Endothelial cell of umbilical vein (primary cell): ENCODE measurements around the gene SKP1. TPM values are rescaled to one million over a fixed set of nuclear protein-coding genes. Genes with fewer than 3 reads are reported as not detected.

ENCODE experiments used
- BruUV-seq: library from RNA; stranded (reverse); fragments of 400-500 nt; replicated peaks from 2 replicates; lab custom pipeline; 2021; lab: Mats Ljungman, UMichigan
- CTCF ChIA-PET: fragments of 300-600, 350-600 bp; sonication (Branson Sonifier 250); formaldehyde crosslinking; loops from one replicate; lab custom pipeline; 2021; ENCODE audit warnings: antibody characterized with exemption, inconsistent platforms; lab: Charles Lee
- POLR2A ChIA-PET: fragments of 300-600, 350-600 bp; sonication (Branson Sonifier 250); formaldehyde crosslinking; loops from one replicate; lab custom pipeline; 2021; ENCODE audit warnings: antibody characterized with exemption, inconsistent platforms; lab: Charles Lee
- DNase-seq: peaks from one replicate; pipeline ENCODE4 v3.0.0-alpha.2; 2011; ENCODE audit warnings: low read depth, low spot score
- FAIRE-seq: peaks from 2 replicates; lab custom pipeline; 2011; peaks lifted over from hg19 to GRCh38; lab: Jason Lieb, UNC
- H2AFZ ChIP-seq: 2 replicates; pipeline ENCODE4 v1.6.0; 2012; ENCODE audit warnings: low read depth, low read length, control low read depth, inconsistent platforms
- H3K27ac ChIP-seq: 2 replicates; pipeline ENCODE4 v1.5.1; 2011; ENCODE audit warnings: low read depth, mild to moderate bottlenecking, control low read depth, low read length, moderate library complexity; ENCODE audit not compliant: insufficient read depth
- H3K27me3 ChIP-seq, 2 experiments: 2 replicates each; pipeline versions ENCODE4 v1.6.0 to v1.6.1; 2011; ENCODE audit warnings: low read length in 2 of 2, mixed read lengths in 1 of 2; ENCODE audit not compliant: control insufficient read depth in 2 of 2, insufficient read depth in 2 of 2
- H3K36me3 ChIP-seq, 2 experiments: 2 replicates in 1 of 2; 3 replicates in 1 of 2; pipeline ENCODE4 v1.5.1; 2011; ENCODE audit warnings: low read length in 2 of 2, mild to moderate bottlenecking in 1 of 2, moderate library complexity in 1 of 2; ENCODE audit not compliant: control insufficient read depth in 2 of 2, insufficient read depth in 2 of 2; ENCODE audit errors: extremely low read depth in 1 of 2
- H3K4me1 ChIP-seq: 3 replicates; pipeline ENCODE4 v1.5.1; 2011; ENCODE audit warnings: mild to moderate bottlenecking, low read length; ENCODE audit not compliant: control insufficient read depth, insufficient read depth; ENCODE audit errors: extremely low read depth
- H3K4me2 ChIP-seq: 2 replicates; pipeline ENCODE4 v1.6.1; 2011; ENCODE audit warnings: low read length, control low read depth, mixed read lengths; ENCODE audit not compliant: insufficient read depth
- H3K4me3 ChIP-seq, 3 experiments: fragments of 200-600 bp in 1 of 3; sonication (generic), shearing (Covaris generic) in 1 of 3; replicated peaks in 1 of 3; 2 replicates each; pipeline ENCODE4 v1.5.1; 2011 to 2016; ENCODE audit warnings: control low read depth in 3 of 3, low read length in 3 of 3, mild to moderate bottlenecking in 2 of 3, inconsistent platforms in 1 of 3, low read depth in 1 of 3, moderate library complexity in 1 of 3; ENCODE audit not compliant: insufficient read depth in 1 of 3
- H3K79me2 ChIP-seq: 2 replicates; pipeline ENCODE4 v1.6.0; 2012; ENCODE audit warnings: low read length, inconsistent platforms; ENCODE audit not compliant: control insufficient read depth, insufficient read depth
- H3K9ac ChIP-seq: replicated peaks from 2 replicates; pipeline ENCODE3; 2011; ENCODE audit warnings: low read length, control low read depth; ENCODE audit not compliant: insufficient read depth; ENCODE audit errors: extremely low read depth
- H3K9me1 ChIP-seq: replicated peaks from 3 replicates; pipeline ENCODE4 v1.6.0; 2011; ENCODE audit warnings: mild to moderate bottlenecking, low read length; ENCODE audit not compliant: control insufficient read depth, insufficient read depth; ENCODE audit errors: extremely low read depth
- H3K9me3 ChIP-seq: replicated peaks from 2 replicates; pipeline ENCODE4 v1.5.1; 2012; ENCODE audit warnings: low read length, inconsistent platforms; ENCODE audit not compliant: control insufficient read depth, insufficient read depth
- H4K20me1 ChIP-seq: replicated peaks from 2 replicates; pipeline ENCODE3; 2011; ENCODE audit warnings: mild to moderate bottlenecking, low read length; ENCODE audit not compliant: control insufficient read depth, insufficient read depth; ENCODE audit errors: extremely low read depth
- CTCF ChIP-seq, 2 donors: IDR thresholded peaks; 1 replicate in 1 of 2; 2 replicates in 1 of 2; pipeline ENCODE4 v1.5.1; 2011; ENCODE audit warnings: low read length in 2 of 2, mild to moderate bottlenecking in 2 of 2, moderate library complexity in 2 of 2, control low read depth in 1 of 2, inconsistent platforms in 1 of 2, low read depth in 1 of 2; ENCODE audit not compliant: insufficient read depth in 1 of 2; ENCODE audit errors: extremely low read depth in 1 of 2
- EZH2 ChIP-seq: IDR thresholded peaks from 2 replicates; pipeline ENCODE4 v1.6.1; 2012; ENCODE audit warnings: borderline replicate concordance, low read depth, mild to moderate bottlenecking, moderate library complexity, low read length, inconsistent platforms; ENCODE audit not compliant: severe bottlenecking
- FOS ChIP-seq: IDR thresholded peaks from 2 replicates; pipeline ENCODE4 v1.6.1; 2011; ENCODE audit warnings: mild to moderate bottlenecking, low read length, moderate library complexity, borderline replicate concordance; ENCODE audit not compliant: insufficient read depth
- GATA2 ChIP-seq: IDR thresholded peaks from 2 replicates; pipeline ENCODE4 v1.7.0; 2011; ENCODE audit warnings: low read depth, mild to moderate bottlenecking, moderate library complexity, mixed read lengths, low read length; ENCODE audit not compliant: insufficient read length, insufficient read depth
- JUN ChIP-seq: IDR thresholded peaks from 2 replicates; pipeline ENCODE4 v1.6.1; 2011; ENCODE audit warnings: borderline replicate concordance, low read depth; ENCODE audit not compliant: insufficient read length, insufficient read depth
- MAX ChIP-seq: IDR thresholded peaks from 2 replicates; pipeline ENCODE4 v1.6.1; 2011; ENCODE audit not compliant: insufficient read depth, insufficient read length
- MYC ChIP-seq: IDR thresholded peaks from one replicate; pipeline ENCODE4 v1.6.1; 2011; ENCODE audit warnings: mild to moderate bottlenecking, low read depth, low read length
- POLR2A ChIP-seq: IDR thresholded peaks from 2 replicates; pipeline ENCODE4 v1.6.1; 2012; ENCODE audit warnings: low read depth, mild to moderate bottlenecking, control low read depth, low read length
- POLR2AphosphoS5 ChIP-seq: IDR thresholded peaks from 2 replicates; pipeline ENCODE4 v1.6.1; 2012; ENCODE audit warnings: low read depth, mild to moderate bottlenecking, control low read depth, low read length, moderate library complexity; ENCODE audit not compliant: insufficient read depth
- dilution Hi-C: fragments of 300-500 bp; cut with MboI; formaldehyde crosslinking; loops from one replicate; pipeline ENCODE4 v1.15.0; 2019; ENCODE audit warnings: low sequenced_read_pairs; ENCODE audit not compliant: extremely low pct_ligation_motif_present
- intact Hi-C: fragments of 100-400 bp; cut with micrococcal nuclease; formaldehyde crosslinking; loops from one replicate; pipeline ENCODE4 v1.10.0; 2022
- polyA plus RNA-seq, 4 experiments: library from polyadenylated mRNA; depleted of rRNA in 3 of 4; stranded (reverse) in 3 of 4; unstranded in 1 of 4; fragments of >200 nt; gene quantifications; 2 replicates each; pipeline versions ENCODE4 v1.2.1 to v1.2.3, GENCODE V29; 2011 to 2012; ENCODE audit warnings: missing spikeins in 1 of 4
- total RNA-seq: library from RNA; stranded (reverse); gene quantifications from 2 replicates; pipeline ENCODE4 v1.2.3, GENCODE V29; 2021

The SKP1 gene
- total and polyA plus RNA-seq, 2 donors (not counting 3 experiments of a cell fraction or from before 2014, with no cell fraction given) = 214 to 320 TPM

- FAIRE-seq = no peak
- H4K20me1 ChIP-seq = no peaks in the 10 kb centered on the region
- dilution Hi-C loops = no loop called here
- no peak for TF ChIP-seq POLR2AphosphoS5
- TF ChIP-seq MAX = no peak
- no peak for TF ChIP-seq JUN
- no peak for TF ChIP-seq POLR2A
- TF ChIP-seq EZH2 = no peak
- no peak for TF ChIP-seq CTCF (IDR thresholded peaks at IDR 0.05; ENCODE audit: extremely low read depth in 1 of 2, insufficient read depth in 1 of 2, low read depth in 1 of 2, low read length in 2 of 2)
- no peak for TF ChIP-seq FOS
- TF ChIP-seq MYC = no peak
- no peak for TF ChIP-seq GATA2
- intact Hi-C loops = no loop called here
- H3K79me2 ChIP-seq = peaks cover 10% of the 10 kb centered on the region
- no peak overlapping the region for H2AFZ ChIP-seq
- no peaks in the 10 kb centered on the region for H3K9me3 ChIP-seq
- H3K27me3 ChIP-seq = no peaks in the 10 kb centered on the region
- H3K4me3 ChIP-seq = no peak overlapping the region
- H3K36me3 ChIP-seq = peaks cover 9 to 23% of the 10 kb centered on the region in 2 experiments
- no peak for DNase-seq
- ChIA-PET POLR2A (no interaction called here), CTCF (interaction anchor here (1.4 kb wide), 1 partner anchor 12 kb away, joined by 5 read pairs; no protein-coding TSS in a partner anchor)
- no peak overlapping the region for H3K27ac ChIP-seq
- H3K9ac ChIP-seq = no peak overlapping the region
- no peaks in the 10 kb centered on the region for H3K4me1 ChIP-seq
- no TSS peak for BruUV-seq
- H3K9me1 ChIP-seq = no peaks in the 10 kb centered on the region
- no peak overlapping the region for H3K4me2 ChIP-seq
Measured at GRCh38 chr5:134195666-134196065, 18.9 kb upstream of the SKP1 start.
